GM23338 (cell line): ENCODE data around the gene EPHB2. TPM values are rescaled to one million over a fixed set of nuclear protein-coding genes. Genes with fewer than 3 reads are reported as not detected.

Experiments used
- ATAC-seq: fragments of 200-7000 bp; cut with Tn5 transposase; 3 replicates; pipeline ENCODE4 v1.9.1; 2020
- DNase-seq: peaks from one replicate; pipeline ENCODE4 v3.0.0-alpha.2; 2015; ENCODE audit warnings: low spot score
- H2AFZ ChIP-seq: fragments of 200-600 bp; sonication (generic); 2 replicates; pipeline ENCODE4 v1.8.0; 2016; ENCODE audit warnings: antibody characterized with exemption, mild to moderate bottlenecking, moderate library complexity
- H3F3A ChIP-seq: fragments of 200-600 bp; sonication (generic); replicated peaks from 2 replicates; pipeline ENCODE4 v1.8.0; 2017; ENCODE audit warnings: antibody characterized with exemption, mixed run types, low read depth
- H3K27ac ChIP-seq: fragments of 200-600 bp; sonication (generic); 2 replicates; pipeline ENCODE4 v1.6.1; 2016; ENCODE audit warnings: low read depth
- H3K27me3 ChIP-seq: fragments of 200-600 bp; sonication (generic); 2 replicates; pipeline ENCODE4 v1.8.0; 2016; ENCODE audit warnings: mild to moderate bottlenecking, mixed run types, moderate library complexity; ENCODE audit not compliant: insufficient read depth
- H3K36me3 ChIP-seq: fragments of 200-600 bp; sonication (generic); 2 replicates; pipeline ENCODE4 v1.8.0; 2016; ENCODE audit warnings: mild to moderate bottlenecking; ENCODE audit not compliant: insufficient read depth
- H3K4me1 ChIP-seq: fragments of 200-600 bp; sonication (generic); 2 replicates; pipeline ENCODE4 v1.8.0; 2016; ENCODE audit warnings: mild to moderate bottlenecking, moderate library complexity; ENCODE audit not compliant: insufficient read depth
- H3K4me2 ChIP-seq: fragments of 200-600 bp; sonication (generic); 2 replicates; pipeline ENCODE4 v1.7.1; 2017; ENCODE audit warnings: mixed run types
- H3K4me3 ChIP-seq: fragments of 200-600 bp; sonication (generic); 2 replicates; pipeline ENCODE4 v1.6.1; 2016; ENCODE audit warnings: mixed run types
- H3K79me2 ChIP-seq: fragments of 200-600 bp; sonication (generic); replicated peaks from 2 replicates; pipeline ENCODE4 v1.8.0; 2017; ENCODE audit warnings: mild to moderate bottlenecking; ENCODE audit not compliant: insufficient read depth
- H3K9me2 ChIP-seq: fragments of 200-600 bp; sonication (generic); 2 replicates; pipeline ENCODE4 v1.8.0; 2017; ENCODE audit not compliant: insufficient read depth
- H4K20me1 ChIP-seq: fragments of 200-600 bp; sonication (generic); replicated peaks from 2 replicates; pipeline ENCODE4 v1.8.0; 2017; ENCODE audit warnings: mild to moderate bottlenecking; ENCODE audit not compliant: insufficient read depth
- H3K27ac Mint-ChIP-seq: 2 replicates; pipeline ENCODE4 v1.8.0; 2020; ENCODE audit warnings: inconsistent platforms, mild to moderate bottlenecking, moderate library complexity, mixed read lengths
- H3K27me3 Mint-ChIP-seq: 3 replicates; pipeline ENCODE4 v1.8.0; 2022; ENCODE audit warnings: low read depth, mild to moderate bottlenecking, moderate library complexity, mixed read lengths, inconsistent platforms; ENCODE audit not compliant: insufficient read depth, poor library complexity
- H3K36me3 Mint-ChIP-seq: 3 replicates; pipeline ENCODE4 v1.8.0; 2021; ENCODE audit warnings: low read depth, mild to moderate bottlenecking, inconsistent platforms, moderate library complexity, mixed read lengths
- H3K4me1 Mint-ChIP-seq: 3 replicates; pipeline ENCODE4 v1.8.0; 2020; ENCODE audit warnings: mild to moderate bottlenecking, inconsistent platforms, mixed read lengths
- H3K4me3 Mint-ChIP-seq: 3 replicates; pipeline ENCODE4 v1.8.0; 2021; ENCODE audit warnings: moderate library complexity, mild to moderate bottlenecking, inconsistent platforms, mixed read lengths
- H3K9me3 Mint-ChIP-seq: 3 replicates; pipeline ENCODE4 v1.8.0; 2020; ENCODE audit warnings: moderate library complexity, mild to moderate bottlenecking, inconsistent platforms, mixed read lengths
- CREB1 ChIP-seq: fragments of 250-450 bp; sonication (Bioruptor Pico); IDR thresholded peaks from 2 replicates; pipeline ENCODE4 v1.5.0; 2020; ENCODE audit warnings: low read depth, mild to moderate bottlenecking, moderate library complexity
- EZH2 ChIP-seq: fragments of 200-600 bp; sonication (generic); IDR thresholded peaks from one replicate; pipeline ENCODE4 v1.8.0; 2017; ENCODE audit warnings: antibody characterized with exemption, mild to moderate bottlenecking, low read depth; ENCODE audit not compliant: unreplicated experiment
- EZH2phosphoT487 ChIP-seq: fragments of 200-600 bp; sonication (generic); IDR thresholded peaks from one replicate; pipeline ENCODE4 v1.8.1; 2018; ENCODE audit warnings: antibody characterized with exemption; ENCODE audit not compliant: unreplicated experiment
- JUNB ChIP-seq: IDR thresholded peaks from one replicate; pipeline ENCODE4 v1.6.1; 2016; ENCODE audit warnings: antibody characterized with exemption; ENCODE audit not compliant: unreplicated experiment
- NANOG ChIP-seq: IDR thresholded peaks from 2 replicates; pipeline ENCODE4 v1.6.1; 2016; ENCODE audit warnings: antibody characterized with exemption, borderline replicate concordance
- POLR2AphosphoS5 ChIP-seq: IDR thresholded peaks from 2 replicates; pipeline ENCODE4 v1.6.1; 2016; ENCODE audit warnings: antibody characterized with exemption, low read depth
- ZNF114 ChIP-seq: fragments of 250-450 bp; sonication (Bioruptor Pico); IDR thresholded peaks from 2 replicates; pipeline ENCODE4 v1.5.0; 2020; ENCODE audit warnings: mild to moderate bottlenecking, moderate library complexity
- ZNF331 ChIP-seq: fragments of 250-450 bp; sonication (Bioruptor Pico); IDR thresholded peaks from 2 replicates; pipeline ENCODE4 v1.5.0; 2020; ENCODE audit warnings: low read depth, mild to moderate bottlenecking, moderate library complexity
- polyA plus RNA-seq: library from polyadenylated mRNA; unstranded; fragments of >200 nt; fragmentation: Nextera tagmentation; extraction: Ambion mirVana; gene quantifications from 2 replicates; pipeline ENCODE4 v1.2.1, GENCODE V29; 2016
- total RNA-seq: library from RNA; depleted of rRNA; stranded (reverse); fragments of >200 nt; shearing (Covaris generic); gene quantifications from 2 replicates; pipeline ENCODE4 v1.2.3, GENCODE V29; 2014
- TF ChIP-seq, protein P1 (sequence below), 2 experiments: fragments of 200-600 bp in 1 of 2; sonication (generic) in 1 of 2; conservative IDR thresholded peaks; 2 replicates each; pipeline versions ENCODE4 v1.5.1 to v1.6.1; 2016 to 2017; ENCODE audit warnings: antibody characterized with exemption in 2 of 2, low read depth in 2 of 2, mild to moderate bottlenecking in 2 of 2, moderate library complexity in 1 of 2
- TF ChIP-seq, protein P2 (sequence below): fragments of 250-450 bp; sonication (Bioruptor Pico); IDR thresholded peaks from 2 replicates; pipeline ENCODE4 v1.5.0; 2020; ENCODE audit warnings: mild to moderate bottlenecking, moderate library complexity
- TF ChIP-seq, protein P3 (sequence below): IDR thresholded peaks from 2 replicates; pipeline ENCODE4 v1.6.1; 2016; ENCODE audit warnings: antibody characterized with exemption

Gene EPHB2
- total and polyA plus RNA-seq, 2 experiments from 2014 or later, result 4.1 to 20.1 TPM

DNA sequence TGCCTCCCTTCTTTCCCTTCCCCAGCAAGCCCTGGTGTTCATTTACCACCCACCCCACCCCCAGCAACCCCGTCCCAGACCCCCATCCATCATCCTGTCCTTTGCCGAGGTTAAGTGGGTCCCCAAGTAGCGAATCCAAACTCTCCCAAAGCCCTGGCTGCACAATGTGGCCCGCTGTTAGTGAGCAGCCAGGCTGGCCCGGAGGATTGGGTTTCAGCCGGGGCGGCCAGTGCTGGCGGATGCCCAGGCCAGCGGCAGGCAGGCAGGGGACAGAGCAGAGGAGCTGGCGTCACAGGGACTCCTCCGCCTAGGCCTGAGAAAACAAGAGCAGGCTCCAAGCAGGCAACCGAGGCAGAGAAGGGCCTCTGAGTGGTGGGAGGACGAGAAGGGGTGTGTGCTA lies 61.4 kb downstream of the EPHB2 start:
- Mint-ChIP-seq H3K4me1 (peaks cover 3% of the 10 kb centered on the region; the same call in 2 of the 3 replicates), H3K9me3 (no peaks in the 10 kb centered on the region; the same call in 2 of the 3 replicates), H3K36me3 (no peaks in the 10 kb centered on the region), H3K27ac (no peak overlapping the region), H3K27me3 (peaks cover 7% of the 10 kb centered on the region), H3K4me3 (no peak overlapping the region)
- ATAC-seq (no peak; the same call in 2 of the 3 replicates), DNase-seq (no peak)
- no peaks in the 10 kb centered on the region for H3K9me2 ChIP-seq
- H3K27ac ChIP-seq, result no peak overlapping the region
- H3K27me3 ChIP-seq, result no peaks in the 10 kb centered on the region
- H3F3A ChIP-seq, result no peaks in the 10 kb centered on the region
- no peak for TF ChIP-seq EZH2phosphoT487
- H3K4me2 ChIP-seq, result no peak overlapping the region
- no peaks in the 10 kb centered on the region for H3K79me2 ChIP-seq
- H3K4me3 ChIP-seq, result no peak overlapping the region
- H3K36me3 ChIP-seq, result no peaks in the 10 kb centered on the region
- H3K4me1 ChIP-seq, result no peaks in the 10 kb centered on the region
- no peak overlapping the region for H2AFZ ChIP-seq
- no peaks in the 10 kb centered on the region for H4K20me1 ChIP-seq

DNA sequence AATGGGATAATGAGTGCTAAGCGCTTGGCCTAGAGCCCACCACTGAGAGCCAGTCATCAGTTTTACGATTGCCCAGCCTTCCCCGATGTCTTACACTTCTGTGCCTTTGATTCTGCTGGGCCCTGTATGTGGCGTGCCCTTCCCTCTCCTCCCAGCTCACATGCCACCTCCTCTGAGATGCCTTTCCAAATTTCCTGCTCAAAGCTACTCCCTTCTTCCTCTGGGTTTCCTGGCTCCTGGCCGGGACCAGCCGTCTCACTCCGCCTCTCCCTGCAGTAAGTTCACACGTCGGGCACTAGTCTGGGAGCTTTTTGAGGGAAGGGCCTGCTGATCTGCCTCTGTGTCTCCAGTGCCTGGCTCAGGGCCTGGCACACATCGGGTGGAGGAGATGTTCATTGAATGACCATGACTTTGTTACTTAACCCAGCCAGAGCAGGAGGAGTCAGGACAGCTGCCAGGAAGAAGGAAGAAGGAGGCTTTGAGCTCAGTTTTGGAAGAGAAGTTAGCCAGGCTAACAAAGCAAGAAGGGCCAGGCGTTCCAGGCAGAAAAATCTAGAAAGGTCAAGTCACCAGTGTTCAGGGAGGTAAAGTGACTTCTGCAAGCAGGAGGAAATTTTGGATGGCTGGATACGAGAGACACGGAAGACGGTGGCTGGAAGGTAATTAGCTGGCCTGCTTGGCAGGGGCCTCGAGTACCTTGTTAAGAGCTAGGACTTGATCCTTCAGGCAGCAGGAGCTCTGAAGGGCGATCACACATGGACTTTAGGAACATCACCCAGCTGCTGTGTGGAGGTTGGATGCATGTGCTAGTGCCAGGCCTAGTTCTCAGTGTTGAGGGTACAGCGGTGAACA lies 63.6 kb downstream of the EPHB2 start:
- Histone ChIP-seq H3K27ac (no peak overlapping the region), H3K4me2 (no peak overlapping the region), H3F3A (no peaks in the 10 kb centered on the region), H3K4me1 (no peaks in the 10 kb centered on the region), H3K79me2 (no peaks in the 10 kb centered on the region), H3K4me3 (no peak overlapping the region), H3K9me2 (no peaks in the 10 kb centered on the region), H3K27me3 (no peaks in the 10 kb centered on the region), H2AFZ (no peak overlapping the region), H3K36me3 (no peaks in the 10 kb centered on the region), H4K20me1 (no peaks in the 10 kb centered on the region)
- DNase-seq, result no peak
- Mint-ChIP-seq H3K27ac (no peak overlapping the region), H3K4me1 (peaks cover 3% of the 10 kb centered on the region; the same call in 2 of the 3 replicates), H3K4me3 (no peak overlapping the region), H3K36me3 (no peaks in the 10 kb centered on the region), H3K9me3 (no peaks in the 10 kb centered on the region), H3K27me3 (peaks cover 7% of the 10 kb centered on the region)
- ATAC-seq, result no peak
- TF ChIP-seq JUNB (no peak), ZNF114 (no peak), NANOG (no peak), CREB1 (CRISPR knock-in tag) (no peak), EZH2 (no peak), POLR2AphosphoS5 (no peak), ZNF331 (no peak), EZH2phosphoT487 (no peak)
- TF ChIP-seq, protein P1, sequence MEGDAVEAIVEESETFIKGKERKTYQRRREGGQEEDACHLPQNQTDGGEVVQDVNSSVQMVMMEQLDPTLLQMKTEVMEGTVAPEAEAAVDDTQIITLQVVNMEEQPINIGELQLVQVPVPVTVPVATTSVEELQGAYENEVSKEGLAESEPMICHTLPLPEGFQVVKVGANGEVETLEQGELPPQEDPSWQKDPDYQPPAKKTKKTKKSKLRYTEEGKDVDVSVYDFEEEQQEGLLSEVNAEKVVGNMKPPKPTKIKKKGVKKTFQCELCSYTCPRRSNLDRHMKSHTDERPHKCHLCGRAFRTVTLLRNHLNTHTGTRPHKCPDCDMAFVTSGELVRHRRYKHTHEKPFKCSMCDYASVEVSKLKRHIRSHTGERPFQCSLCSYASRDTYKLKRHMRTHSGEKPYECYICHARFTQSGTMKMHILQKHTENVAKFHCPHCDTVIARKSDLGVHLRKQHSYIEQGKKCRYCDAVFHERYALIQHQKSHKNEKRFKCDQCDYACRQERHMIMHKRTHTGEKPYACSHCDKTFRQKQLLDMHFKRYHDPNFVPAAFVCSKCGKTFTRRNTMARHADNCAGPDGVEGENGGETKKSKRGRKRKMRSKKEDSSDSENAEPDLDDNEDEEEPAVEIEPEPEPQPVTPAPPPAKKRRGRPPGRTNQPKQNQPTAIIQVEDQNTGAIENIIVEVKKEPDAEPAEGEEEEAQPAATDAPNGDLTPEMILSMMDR (conservative IDR thresholded peaks at IDR 0.05; ENCODE audit: low read depth in 2 of 2), result no peak
- TF ChIP-seq, protein P2, sequence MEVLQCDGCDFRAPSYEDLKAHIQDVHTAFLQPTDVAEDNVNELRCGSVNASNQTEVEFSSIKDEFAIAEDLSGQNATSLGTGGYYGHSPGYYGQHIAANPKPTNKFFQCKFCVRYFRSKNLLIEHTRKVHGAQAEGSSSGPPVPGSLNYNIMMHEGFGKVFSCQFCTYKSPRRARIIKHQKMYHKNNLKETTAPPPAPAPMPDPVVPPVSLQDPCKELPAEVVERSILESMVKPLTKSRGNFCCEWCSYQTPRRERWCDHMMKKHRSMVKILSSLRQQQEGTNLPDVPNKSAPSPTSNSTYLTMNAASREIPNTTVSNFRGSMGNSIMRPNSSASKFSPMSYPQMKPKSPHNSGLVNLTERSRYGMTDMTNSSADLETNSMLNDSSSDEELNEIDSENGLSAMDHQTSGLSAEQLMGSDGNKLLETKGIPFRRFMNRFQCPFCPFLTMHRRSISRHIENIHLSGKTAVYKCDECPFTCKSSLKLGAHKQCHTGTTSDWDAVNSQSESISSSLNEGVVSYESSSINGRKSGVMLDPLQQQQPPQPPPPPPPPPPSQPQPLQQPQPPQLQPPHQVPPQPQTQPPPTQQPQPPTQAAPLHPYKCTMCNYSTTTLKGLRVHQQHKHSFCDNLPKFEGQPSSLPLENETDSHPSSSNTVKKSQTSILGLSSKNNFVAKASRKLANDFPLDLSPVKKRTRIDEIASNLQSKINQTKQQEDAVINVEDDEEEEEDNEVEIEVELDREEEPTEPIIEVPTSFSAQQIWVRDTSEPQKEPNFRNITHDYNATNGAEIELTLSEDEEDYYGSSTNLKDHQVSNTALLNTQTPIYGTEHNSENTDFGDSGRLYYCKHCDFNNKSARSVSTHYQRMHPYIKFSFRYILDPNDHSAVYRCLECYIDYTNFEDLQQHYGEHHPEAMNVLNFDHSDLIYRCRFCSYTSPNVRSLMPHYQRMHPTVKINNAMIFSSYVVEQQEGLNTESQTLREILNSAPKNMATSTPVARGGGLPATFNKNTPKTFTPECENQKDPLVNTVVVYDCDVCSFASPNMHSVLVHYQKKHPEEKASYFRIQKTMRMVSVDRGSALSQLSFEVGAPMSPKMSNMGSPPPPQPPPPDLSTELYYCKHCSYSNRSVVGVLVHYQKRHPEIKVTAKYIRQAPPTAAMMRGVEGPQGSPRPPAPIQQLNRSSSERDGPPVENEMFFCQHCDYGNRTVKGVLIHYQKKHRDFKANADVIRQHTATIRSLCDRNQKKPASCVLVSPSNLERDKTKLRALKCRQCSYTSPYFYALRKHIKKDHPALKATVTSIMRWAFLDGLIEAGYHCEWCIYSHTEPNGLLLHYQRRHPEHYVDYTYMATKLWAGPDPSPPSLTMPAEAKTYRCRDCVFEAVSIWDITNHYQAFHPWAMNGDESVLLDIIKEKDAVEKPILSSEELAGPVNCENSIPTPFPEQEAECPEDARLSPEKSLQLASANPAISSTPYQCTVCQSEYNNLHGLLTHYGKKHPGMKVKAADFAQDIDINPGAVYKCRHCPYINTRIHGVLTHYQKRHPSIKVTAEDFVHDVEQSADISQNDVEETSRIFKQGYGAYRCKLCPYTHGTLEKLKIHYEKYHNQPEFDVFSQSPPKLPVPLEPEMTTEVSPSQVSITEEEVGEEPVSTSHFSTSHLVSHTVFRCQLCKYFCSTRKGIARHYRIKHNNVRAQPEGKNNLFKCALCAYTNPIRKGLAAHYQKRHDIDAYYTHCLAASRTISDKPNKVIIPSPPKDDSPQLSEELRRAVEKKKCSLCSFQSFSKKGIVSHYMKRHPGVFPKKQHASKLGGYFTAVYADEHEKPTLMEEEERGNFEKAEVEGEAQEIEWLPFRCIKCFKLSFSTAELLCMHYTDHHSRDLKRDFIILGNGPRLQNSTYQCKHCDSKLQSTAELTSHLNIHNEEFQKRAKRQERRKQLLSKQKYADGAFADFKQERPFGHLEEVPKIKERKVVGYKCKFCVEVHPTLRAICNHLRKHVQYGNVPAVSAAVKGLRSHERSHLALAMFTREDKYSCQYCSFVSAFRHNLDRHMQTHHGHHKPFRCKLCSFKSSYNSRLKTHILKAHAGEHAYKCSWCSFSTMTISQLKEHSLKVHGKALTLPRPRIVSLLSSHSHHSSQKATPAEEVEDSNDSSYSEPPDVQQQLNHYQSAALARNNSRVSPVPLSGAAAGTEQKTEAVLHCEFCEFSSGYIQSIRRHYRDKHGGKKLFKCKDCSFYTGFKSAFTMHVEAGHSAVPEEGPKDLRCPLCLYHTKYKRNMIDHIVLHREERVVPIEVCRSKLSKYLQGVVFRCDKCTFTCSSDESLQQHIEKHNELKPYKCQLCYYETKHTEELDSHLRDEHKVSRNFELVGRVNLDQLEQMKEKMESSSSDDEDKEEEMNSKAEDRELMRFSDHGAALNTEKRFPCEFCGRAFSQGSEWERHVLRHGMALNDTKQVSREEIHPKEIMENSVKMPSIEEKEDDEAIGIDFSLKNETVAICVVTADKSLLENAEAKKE, result no peak
- TF ChIP-seq, protein P3, sequence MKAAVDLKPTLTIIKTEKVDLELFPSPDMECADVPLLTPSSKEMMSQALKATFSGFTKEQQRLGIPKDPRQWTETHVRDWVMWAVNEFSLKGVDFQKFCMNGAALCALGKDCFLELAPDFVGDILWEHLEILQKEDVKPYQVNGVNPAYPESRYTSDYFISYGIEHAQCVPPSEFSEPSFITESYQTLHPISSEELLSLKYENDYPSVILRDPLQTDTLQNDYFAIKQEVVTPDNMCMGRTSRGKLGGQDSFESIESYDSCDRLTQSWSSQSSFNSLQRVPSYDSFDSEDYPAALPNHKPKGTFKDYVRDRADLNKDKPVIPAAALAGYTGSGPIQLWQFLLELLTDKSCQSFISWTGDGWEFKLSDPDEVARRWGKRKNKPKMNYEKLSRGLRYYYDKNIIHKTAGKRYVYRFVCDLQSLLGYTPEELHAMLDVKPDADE, result no peak
